NCI-H2029 treated with DMSO at 0.1 percent for 48 hours (cell line): ENCODE data around the gene MAML1.

Source experiments
- DNase-seq: peaks from one replicate; lab custom pipeline; 2025; lab: John Stamatoyannopoulos, UW

MAML1 gene

DNA sequence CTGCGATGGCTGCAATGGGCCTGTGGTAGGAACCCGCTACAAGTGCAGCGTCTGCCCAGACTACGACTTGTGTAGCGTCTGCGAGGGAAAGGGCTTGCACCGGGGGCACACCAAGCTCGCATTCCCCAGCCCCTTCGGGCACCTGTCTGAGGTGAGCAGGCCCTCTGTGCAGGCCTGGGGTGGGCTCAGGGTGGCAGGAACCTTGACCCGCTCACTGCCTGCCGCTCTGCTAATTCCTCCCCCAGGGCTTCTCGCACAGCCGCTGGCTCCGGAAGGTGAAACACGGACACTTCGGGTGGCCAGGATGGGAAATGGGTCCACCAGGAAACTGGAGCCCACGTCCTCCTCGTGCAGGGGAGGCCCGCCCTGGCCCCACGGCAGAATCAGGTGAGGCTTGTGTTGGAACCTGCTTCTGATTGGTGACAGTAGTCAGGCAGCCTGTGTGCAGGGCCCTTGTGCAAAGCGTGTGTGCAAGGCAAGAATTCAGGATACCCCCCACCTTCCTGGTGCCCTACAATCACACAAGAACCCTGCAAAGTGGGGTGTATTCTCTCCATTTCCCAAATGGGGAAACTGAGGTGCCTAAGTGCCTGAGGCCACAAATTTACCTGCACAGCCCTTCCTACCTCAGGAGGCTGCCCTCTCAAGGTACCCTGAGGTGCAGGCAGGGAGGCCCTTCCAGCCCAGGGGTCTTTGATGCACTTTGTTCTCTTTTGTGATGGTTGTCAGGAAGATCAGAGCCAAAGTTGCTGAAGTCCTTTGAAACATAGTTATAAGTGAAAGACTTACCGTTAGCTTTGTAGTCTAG lies 91.5 kb downstream of the MAML1 start:
- DNase-seq = no peak

DNA sequence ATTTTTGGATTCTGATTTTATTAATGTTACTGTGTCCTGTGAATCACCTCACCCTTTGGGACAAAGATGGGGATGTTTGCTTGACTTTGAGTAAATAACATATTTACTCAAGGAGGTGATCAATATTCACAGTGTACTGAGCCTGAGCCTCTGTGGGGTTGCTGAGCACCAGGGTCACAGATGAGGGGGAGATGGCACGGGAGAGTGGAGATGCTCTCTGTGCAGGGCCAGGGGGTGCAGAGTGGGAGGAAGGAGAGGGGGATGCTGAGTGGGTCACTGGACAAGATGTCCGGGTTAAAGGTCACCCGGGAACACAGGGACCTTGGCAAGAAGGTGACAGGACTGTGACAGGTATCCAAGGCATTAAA lies 92.1 kb downstream of the MAML1 start:
- no peak for DNase-seq

DNA sequence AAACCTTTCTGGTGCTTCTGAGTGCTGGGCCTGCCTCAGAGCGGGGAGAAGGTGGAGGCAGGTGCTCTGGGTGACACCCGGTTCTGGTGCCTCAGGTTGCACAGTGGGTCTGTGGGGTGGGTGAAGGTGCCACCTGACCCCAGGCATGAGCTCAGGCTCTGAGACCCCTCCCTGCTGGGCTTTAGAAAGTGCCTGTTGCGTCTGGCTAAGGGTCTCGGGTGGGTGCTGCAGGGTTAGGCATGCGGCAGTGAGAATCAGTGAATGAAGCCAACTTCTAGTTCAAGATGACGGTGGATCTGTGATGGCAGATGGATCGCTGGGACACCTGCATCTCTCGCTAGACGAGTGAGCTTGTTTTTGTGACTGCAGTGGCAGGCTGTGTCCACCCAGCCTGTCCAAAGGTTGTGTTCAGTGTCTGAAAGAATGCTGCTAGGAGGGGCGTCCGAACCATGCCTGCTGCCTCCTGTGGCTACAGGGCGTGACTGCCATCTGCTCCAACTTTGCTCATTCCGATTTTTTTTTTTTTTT lies 93.1 kb downstream of the MAML1 start:
- no peak for DNase-seq
